NOMO-1 (cell line): ENCODE measurements around the gene CASK.

Experiments
- DNase-seq, 2 experiments: peaks; one replicate each; lab custom pipeline; 2025; ENCODE audit not compliant: unreplicated experiment in 2 of 2; lab: John Stamatoyannopoulos, UW

Gene CASK

GRCh38 chrX:41480508-41481260, 442.7 kb downstream of the CASK start:
- peak in 1 of 2 experiments; percentile 23 for DNase-seq

GRCh38 chrX:41478381-41478911, 444.9 kb downstream of the CASK start:
- no peak for DNase-seq

- DNase-seq: no peak
Measured at GRCh38 chrX:41475591-41476241, 447.6 kb downstream of the CASK start.

- DNase-seq: no peak
Measured at GRCh38 chrX:41475191-41475590, 448.2 kb downstream of the CASK start.

GRCh38 chrX:41474726-41475100, 448.6 kb downstream of the CASK start:
- DNase-seq: no peak

GRCh38 chrX:41473936-41474725, 449.2 kb downstream of the CASK start:
- DNase-seq: no peak

GRCh38 chrX:41472231-41472815, 451.0 kb downstream of the CASK start:
- DNase-seq: no peak

- no peak for DNase-seq
Measured at GRCh38 chrX:41471786-41472185, 451.6 kb downstream of the CASK start.

GRCh38 chrX:41470706-41471105, 452.6 kb downstream of the CASK start:
- DNase-seq: no peak

GRCh38 chrX:41468647-41469323, 454.6 kb downstream of the CASK start:
- DNase-seq: no peak
